ENCODE data around the gene FLRT1.

The FLRT1 gene

GRCh38 chr11:63999349-64000025, 36.2 kb upstream of the FLRT1 start:
- H3K4me3 ChIP-seq (replicated peaks; ENCODE audit: insufficient read depth, low read length): no peak overlapping the region
- DNase-seq (ENCODE audit: low read depth in 1 of 2, low spot score in 1 of 2): no peak
- H3K27ac ChIP-seq (replicated peaks): no peak overlapping the region

DNA sequence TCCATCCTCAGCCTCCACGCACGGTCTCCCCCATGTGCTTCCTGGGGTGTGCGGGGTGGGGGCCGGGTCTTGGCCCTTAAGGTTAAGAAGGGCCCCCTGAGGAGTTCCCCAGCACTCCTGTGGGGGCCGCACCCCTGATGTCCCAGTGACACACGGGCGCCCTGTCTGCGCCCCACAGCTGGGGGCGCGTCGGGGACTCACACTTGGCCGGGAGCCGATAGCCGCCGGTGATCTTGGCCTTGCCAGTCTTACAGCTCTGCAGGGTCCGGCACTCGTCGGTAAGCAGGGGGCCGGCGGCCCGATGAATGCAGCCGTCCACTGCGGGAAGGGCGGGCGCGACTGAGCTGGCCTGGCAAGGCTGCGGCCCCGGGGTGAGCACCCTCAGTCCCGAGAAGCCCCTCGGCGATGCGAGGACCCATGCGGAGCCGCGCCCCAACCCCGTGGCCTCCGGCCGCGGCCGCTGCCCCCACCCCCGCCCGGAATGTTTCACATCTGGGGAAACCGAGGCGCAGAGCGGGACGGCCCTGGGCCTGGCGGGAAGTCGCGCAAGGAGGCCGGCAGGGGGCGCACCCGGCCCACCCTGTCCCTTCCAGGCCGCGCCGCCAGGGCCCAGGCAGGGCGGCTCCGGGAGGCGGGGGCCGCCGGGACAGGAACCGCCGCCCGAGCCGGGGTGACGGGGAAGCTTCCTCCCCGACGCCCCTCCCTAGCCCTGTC, 35.5 kb upstream of the FLRT1 start:
- peak; percentile 39 to 56 for DNase-seq (ENCODE audit: low read depth in 1 of 2, low spot score in 1 of 2)
- TF ChIP-seq SPI1 (IDR thresholded peaks at IDR 0.05; ENCODE audit: borderline replicate concordance, low read depth): no peak
- peak; percentile 28 for TF ChIP-seq CTCF (IDR thresholded peaks at IDR 0.05; ENCODE audit: insufficient read depth, low read length)
- no peak overlapping the region for H3K4me3 ChIP-seq (replicated peaks; ENCODE audit: insufficient read depth, low read length)
- H3K27me3 ChIP-seq (ENCODE audit: insufficient read depth, poor library complexity, severe bottlenecking): no peaks in the 10 kb centered on the region
- H3K27ac ChIP-seq (replicated peaks): no peak overlapping the region

More at GRCh38 chr11:63999349-64000025, 36.2 kb upstream of the FLRT1 start:
- H3K27me3 ChIP-seq (ENCODE audit: insufficient read depth, poor library complexity, severe bottlenecking): no peaks in the 10 kb centered on the region
- no peak for TF ChIP-seq SPI1 (IDR thresholded peaks at IDR 0.05; ENCODE audit: borderline replicate concordance, low read depth)
- no peak for TF ChIP-seq POLR2AphosphoS5 (IDR thresholded peaks at IDR 0.05; ENCODE audit: low read depth)

DNA sequence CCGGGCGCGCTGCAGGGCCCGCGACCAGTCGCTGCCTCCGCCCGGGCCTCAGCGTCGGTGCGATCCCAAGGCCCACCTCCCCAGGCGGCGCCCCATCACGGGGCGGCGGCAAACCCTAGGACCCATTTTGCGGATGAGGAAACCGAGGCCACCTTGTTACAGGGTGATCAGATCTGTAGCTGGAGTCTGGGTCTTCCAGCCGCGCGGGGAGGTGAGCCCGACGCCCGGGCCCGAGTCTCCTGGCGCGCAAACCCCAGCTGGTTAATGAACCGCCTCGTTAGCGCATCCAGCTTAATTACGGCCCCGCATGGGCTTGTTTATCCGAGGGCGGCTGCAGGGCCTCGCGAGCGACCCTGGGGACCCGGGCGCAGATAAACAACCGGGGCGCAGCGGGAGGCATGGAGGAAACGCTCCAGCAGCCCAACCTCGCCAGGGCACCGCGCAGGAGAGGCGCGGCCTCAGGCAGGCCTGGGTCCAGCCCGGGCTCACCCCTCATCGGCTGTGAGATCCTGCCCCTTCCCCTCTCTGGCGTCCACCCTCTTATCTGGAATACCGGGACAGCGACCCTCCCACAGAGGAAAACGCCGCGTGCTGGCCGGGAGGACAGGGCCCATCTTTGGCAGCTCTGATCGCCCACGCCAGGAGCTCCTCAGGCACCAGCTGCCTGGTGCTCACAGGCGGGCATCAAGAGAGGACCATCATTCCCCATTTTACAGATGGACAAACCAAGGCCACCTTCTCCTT, 34.8 kb upstream of the FLRT1 start:
- H3K27me3 ChIP-seq (ENCODE audit: insufficient read depth, poor library complexity, severe bottlenecking): no peaks in the 10 kb centered on the region
- H3K4me3 ChIP-seq (replicated peaks; ENCODE audit: insufficient read depth, low read length): no peak overlapping the region
- TF ChIP-seq CTCF (IDR thresholded peaks at IDR 0.05; ENCODE audit: insufficient read depth, low read length) (no peak), SPI1 (IDR thresholded peaks at IDR 0.05; ENCODE audit: borderline replicate concordance, low read depth) (no peak), GABPA (IDR thresholded peaks at IDR 0.05; ENCODE audit: low read depth) (no peak), POLR2AphosphoS5 (IDR thresholded peaks at IDR 0.05; ENCODE audit: low read depth) (no peak)
- TF ChIP-seq, protein P1, sequence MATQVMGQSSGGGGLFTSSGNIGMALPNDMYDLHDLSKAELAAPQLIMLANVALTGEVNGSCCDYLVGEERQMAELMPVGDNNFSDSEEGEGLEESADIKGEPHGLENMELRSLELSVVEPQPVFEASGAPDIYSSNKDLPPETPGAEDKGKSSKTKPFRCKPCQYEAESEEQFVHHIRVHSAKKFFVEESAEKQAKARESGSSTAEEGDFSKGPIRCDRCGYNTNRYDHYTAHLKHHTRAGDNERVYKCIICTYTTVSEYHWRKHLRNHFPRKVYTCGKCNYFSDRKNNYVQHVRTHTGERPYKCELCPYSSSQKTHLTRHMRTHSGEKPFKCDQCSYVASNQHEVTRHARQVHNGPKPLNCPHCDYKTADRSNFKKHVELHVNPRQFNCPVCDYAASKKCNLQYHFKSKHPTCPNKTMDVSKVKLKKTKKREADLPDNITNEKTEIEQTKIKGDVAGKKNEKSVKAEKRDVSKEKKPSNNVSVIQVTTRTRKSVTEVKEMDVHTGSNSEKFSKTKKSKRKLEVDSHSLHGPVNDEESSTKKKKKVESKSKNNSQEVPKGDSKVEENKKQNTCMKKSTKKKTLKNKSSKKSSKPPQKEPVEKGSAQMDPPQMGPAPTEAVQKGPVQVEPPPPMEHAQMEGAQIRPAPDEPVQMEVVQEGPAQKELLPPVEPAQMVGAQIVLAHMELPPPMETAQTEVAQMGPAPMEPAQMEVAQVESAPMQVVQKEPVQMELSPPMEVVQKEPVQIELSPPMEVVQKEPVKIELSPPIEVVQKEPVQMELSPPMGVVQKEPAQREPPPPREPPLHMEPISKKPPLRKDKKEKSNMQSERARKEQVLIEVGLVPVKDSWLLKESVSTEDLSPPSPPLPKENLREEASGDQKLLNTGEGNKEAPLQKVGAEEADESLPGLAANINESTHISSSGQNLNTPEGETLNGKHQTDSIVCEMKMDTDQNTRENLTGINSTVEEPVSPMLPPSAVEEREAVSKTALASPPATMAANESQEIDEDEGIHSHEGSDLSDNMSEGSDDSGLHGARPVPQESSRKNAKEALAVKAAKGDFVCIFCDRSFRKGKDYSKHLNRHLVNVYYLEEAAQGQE (IDR thresholded peaks at IDR 0.05; ENCODE audit: insufficient replicate concordance, low read depth): no peak
- DNase-seq (ENCODE audit: low read depth in 1 of 2, low spot score in 1 of 2): no peak
- H3K27ac ChIP-seq (replicated peaks): no peak overlapping the region

DNA sequence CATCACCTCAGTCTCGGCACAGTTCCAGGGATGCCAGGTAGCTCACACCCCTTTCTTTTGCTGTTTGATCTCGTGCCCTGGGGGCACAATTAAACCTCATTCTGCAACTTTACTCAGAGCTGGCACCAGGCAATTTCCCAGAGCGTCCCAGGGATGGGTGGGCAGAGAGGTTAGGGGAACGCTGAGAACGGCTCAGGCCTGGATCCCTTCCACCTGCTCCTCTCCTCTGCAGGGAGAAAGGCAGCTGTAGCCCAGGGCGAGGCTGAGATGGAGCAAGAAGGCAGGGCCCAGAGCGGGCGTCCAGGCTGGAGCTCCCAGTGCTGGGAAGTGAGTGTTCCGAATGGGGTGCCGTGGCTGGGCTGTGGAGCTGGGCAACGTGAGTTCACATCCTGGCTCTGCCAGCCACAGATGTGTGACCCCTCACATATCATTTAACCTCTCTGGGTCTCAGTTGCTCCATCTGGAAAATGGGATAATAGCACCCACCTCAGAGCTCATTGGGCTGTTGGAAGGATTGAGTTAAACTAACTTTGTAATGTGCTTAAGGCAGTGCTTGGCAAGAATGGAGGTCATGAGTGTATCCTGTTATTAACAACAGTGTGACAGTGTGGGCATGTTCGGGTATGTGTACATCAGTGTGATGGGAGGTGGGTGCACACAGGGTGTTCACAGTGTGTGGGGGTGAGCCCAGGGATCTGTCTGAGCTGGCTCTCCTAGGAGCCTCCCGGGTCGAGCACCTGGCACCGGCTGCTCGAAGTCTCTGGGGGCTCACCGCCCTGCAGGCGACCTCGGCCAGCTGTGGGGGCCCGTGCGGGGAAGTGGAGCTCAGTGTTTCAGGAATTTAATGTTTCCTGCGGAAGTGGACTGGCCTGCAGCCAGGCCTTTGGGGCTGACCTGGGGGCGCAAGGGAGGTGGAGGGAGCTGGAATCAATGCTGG, 34.0 kb upstream of the FLRT1 start:
- Histone ChIP-seq H3K4me3 (replicated peaks; ENCODE audit: insufficient read depth, low read length) (no peak overlapping the region), H3K27ac (replicated peaks) (no peak overlapping the region), H3K27me3 (ENCODE audit: insufficient read depth, poor library complexity, severe bottlenecking) (no peaks in the 10 kb centered on the region)
- no peak for DNase-seq (ENCODE audit: low read depth in 1 of 2, low spot score in 1 of 2)
- TF ChIP-seq, protein P1 (IDR thresholded peaks at IDR 0.05; ENCODE audit: insufficient replicate concordance, low read depth): no peak
- TF ChIP-seq CTCF (IDR thresholded peaks at IDR 0.05; ENCODE audit: insufficient read depth, low read length) (no peak), POLR2AphosphoS5 (IDR thresholded peaks at IDR 0.05; ENCODE audit: low read depth) (no peak; the same call in 1 of the 2 replicates)
